Stomach (tissue), 9 donors: ENCODE results near the gene PGC. TPM values are rescaled to one million over a fixed set of nuclear protein-coding genes. Genes with fewer than 3 reads are reported as not detected.

ENCODE experiments used
- DNase-seq, 2 donors: peaks; one replicate each; pipeline versions ENCODE4 v3.0.0 to v3.0.0-alpha.2; 2013 to 2019
- H3K27ac ChIP-seq, 5 donors: fragments of 200-600 bp in 4 of 5; sonication (generic) in 4 of 5; one replicate each; pipeline ENCODE4 v1.5.1; 2013 to 2019; ENCODE audit warnings: mild to moderate bottlenecking in 1 of 5, moderate library complexity in 1 of 5
- H3K27me3 ChIP-seq, 3 donors: fragments of 200-600 bp; sonication (generic); one replicate each; pipeline ENCODE4 v1.5.1; 2017 to 2019; ENCODE audit warnings: mixed run types in 1 of 3
- H3K36me3 ChIP-seq, 4 donors: fragments of 200-600 bp; sonication (generic); 1 replicate in 3 of 4; 2 replicates in 1 of 4; pipeline ENCODE4 v1.5.1; 2016 to 2019
- H3K4me1 ChIP-seq, 4 donors: fragments of 200-600 bp; sonication (generic); one replicate each; pipeline ENCODE4 v1.5.1; 2016 to 2019
- H3K4me3 ChIP-seq, 4 donors: fragments of 200-600 bp; sonication (generic) in 3 of 4; one replicate each; pipeline ENCODE4 v1.5.1; 2016 to 2019; ENCODE audit warnings: mild to moderate bottlenecking in 1 of 4
- H3K9me3 ChIP-seq, 4 donors: fragments of 200-600 bp; sonication (generic); one replicate each; pipeline ENCODE4 v1.5.1; 2016 to 2019
- EP300 ChIP-seq: sonication (generic); formaldehyde crosslinking; IDR thresholded peaks from one replicate; pipeline ENCODE4 v1.6.1; 2017; ENCODE audit warnings: antibody characterized with exemption
- POLR2A ChIP-seq, 4 donors: fragments of 450-650 bp; IDR thresholded peaks; one replicate each; pipeline ENCODE4 v1.6.1; 2016; ENCODE audit warnings: antibody characterized with exemption in 4 of 4, control low read depth in 2 of 4, mild to moderate bottlenecking in 1 of 4, moderate library complexity in 1 of 4
- POLR2AphosphoS5 ChIP-seq, 3 donors: sonication (generic); formaldehyde crosslinking; IDR thresholded peaks; one replicate each; pipeline ENCODE4 v1.6.1; 2016; ENCODE audit warnings: antibody characterized with exemption in 3 of 3
- WGBS, 5 donors: extraction: QIAGEN DNeasy Blood & Tissue Kit in 3 of 5; methylation state at CpG; one replicate each; pipeline versions ENCODE4 v1.1.5 to v1.1.7; 2013 to 2018; 5-methylcytosine and 5-hydroxymethylcytosine counted together
- intact Hi-C: fragments of 100-400 bp; cut with DNase I; formaldehyde crosslinking; loops from one replicate; pipeline ENCODE4 v1.15.1; 2023; ENCODE audit warnings: low total_unique reads
- polyA plus RNA-seq, 3 donors: library from polyadenylated mRNA; stranded (reverse); fragments of 200-250 nt; gene quantifications; one replicate each; pipeline ENCODE4 v1.2.3, GENCODE V29; 2013
- total RNA-seq, 5 donors: library from RNA; depleted of rRNA; stranded (reverse); fragments of >200 nt; gene quantifications; one replicate each; pipeline versions ENCODE4 v1.1.0 to v1.2.3, GENCODE V29; 2014 to 2016
- TF ChIP-seq, protein P1 (sequence below), 7 experiments: fragments of 450-650 bp in 4 of 7; fragments of 200-600 bp in 3 of 7; sonication (generic) in 3 of 7; IDR thresholded peaks; one replicate each; pipeline ENCODE4 v1.5.1; 2016 to 2019; ENCODE audit warnings: antibody characterized with exemption in 7 of 7, control low read depth in 2 of 7, mild to moderate bottlenecking in 1 of 7
- donor health status: healthy with polysubstance abuse.
- donor health status: Bipolar disorder and iron deficiency.
- donor health status: healthy.

PGC gene
- total and polyA plus RNA-seq, 8 donors, result 101 to 48,206 (median 8,210) TPM

DNA sequence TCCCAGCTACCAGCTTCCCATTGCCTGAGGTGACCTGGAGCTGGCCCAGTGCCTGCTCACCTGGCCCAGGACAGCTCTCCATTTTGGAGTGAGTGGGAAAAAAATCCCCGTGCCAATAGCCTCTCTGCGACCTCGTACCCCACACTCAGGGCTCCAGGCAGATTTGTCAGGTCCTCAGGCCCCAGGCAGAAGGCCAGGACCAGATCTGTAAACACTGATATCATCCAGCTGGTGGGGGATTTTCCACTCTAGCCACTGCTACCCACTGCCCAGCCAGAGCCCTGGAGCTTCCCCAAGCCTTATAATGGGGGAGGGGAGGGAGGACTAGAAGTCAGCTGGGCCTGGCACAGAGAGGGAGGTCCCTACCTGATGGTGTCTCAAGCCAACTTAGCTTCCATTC is 1.3 kb upstream of the PGC start:
- Histone ChIP-seq H3K4me3 (no peak overlapping the region), H3K9me3 (no peaks in the 10 kb centered on the region), H3K4me1 (peaks cover 9 to 22% (median 16%) of the 10 kb centered on the region in 4 donors), H3K27me3 (no peaks in the 10 kb centered on the region), H3K36me3 (peaks cover 0 to 11% (median 0%) of the 10 kb centered on the region in 4 donors), H3K27ac (peak overlapping the region; percentile 72 to 82 (median 75))
- peak in 1 of 2 donors; percentile 91 for DNase-seq
- 15 to 43% (median 35%) methylated on average over 3 of the region's 3 CpGs for WGBS, 5 donors
- intact Hi-C loops, result no loop called here
- TF ChIP-seq POLR2A (IDR thresholded peaks at IDR 0.05), result no peak
- TF ChIP-seq POLR2AphosphoS5 (IDR thresholded peaks at IDR 0.05), result no peak
- TF ChIP-seq, protein P1, sequence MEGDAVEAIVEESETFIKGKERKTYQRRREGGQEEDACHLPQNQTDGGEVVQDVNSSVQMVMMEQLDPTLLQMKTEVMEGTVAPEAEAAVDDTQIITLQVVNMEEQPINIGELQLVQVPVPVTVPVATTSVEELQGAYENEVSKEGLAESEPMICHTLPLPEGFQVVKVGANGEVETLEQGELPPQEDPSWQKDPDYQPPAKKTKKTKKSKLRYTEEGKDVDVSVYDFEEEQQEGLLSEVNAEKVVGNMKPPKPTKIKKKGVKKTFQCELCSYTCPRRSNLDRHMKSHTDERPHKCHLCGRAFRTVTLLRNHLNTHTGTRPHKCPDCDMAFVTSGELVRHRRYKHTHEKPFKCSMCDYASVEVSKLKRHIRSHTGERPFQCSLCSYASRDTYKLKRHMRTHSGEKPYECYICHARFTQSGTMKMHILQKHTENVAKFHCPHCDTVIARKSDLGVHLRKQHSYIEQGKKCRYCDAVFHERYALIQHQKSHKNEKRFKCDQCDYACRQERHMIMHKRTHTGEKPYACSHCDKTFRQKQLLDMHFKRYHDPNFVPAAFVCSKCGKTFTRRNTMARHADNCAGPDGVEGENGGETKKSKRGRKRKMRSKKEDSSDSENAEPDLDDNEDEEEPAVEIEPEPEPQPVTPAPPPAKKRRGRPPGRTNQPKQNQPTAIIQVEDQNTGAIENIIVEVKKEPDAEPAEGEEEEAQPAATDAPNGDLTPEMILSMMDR (IDR thresholded peaks at IDR 0.05), result no peak
- no peak for TF ChIP-seq EP300

DNA sequence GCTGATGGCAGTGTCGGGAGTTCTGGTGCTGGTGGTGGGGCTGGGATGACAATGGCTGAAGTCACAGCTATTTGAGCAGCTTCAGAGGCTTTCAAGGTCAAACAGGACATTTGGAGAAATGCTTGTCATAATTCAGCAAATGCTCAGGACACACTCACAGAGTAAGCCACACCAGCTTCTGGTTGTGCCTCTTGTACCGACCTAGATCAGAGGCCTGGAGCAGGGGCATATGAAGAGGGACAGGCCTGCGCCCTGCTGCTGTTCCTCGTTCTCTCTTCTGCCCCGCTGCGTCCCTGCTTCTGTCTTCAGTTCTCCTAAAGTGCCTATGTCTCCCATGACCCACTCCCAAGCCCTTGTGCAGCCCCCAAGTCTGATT is 893 bp upstream of the PGC start:
- Histone ChIP-seq H3K9me3 (no peaks in the 10 kb centered on the region), H3K4me1 (peaks cover 9 to 27% (median 18%) of the 10 kb centered on the region in 4 donors), H3K27ac (peak overlapping the region; percentile 72 to 82 (median 75)), H3K4me3 (no peak overlapping the region), H3K27me3 (no peaks in the 10 kb centered on the region), H3K36me3 (peaks cover 0 to 16% (median 0%) of the 10 kb centered on the region in 4 donors)
- WGBS, 5 donors, result 56 to 80% (median 64%) methylated on average over 6 of the region's 6 CpGs
- DNase-seq, result no peak
- intact Hi-C loops, result no loop called here
- TF ChIP-seq EP300 (no peak), POLR2AphosphoS5 (IDR thresholded peaks at IDR 0.05) (no peak), POLR2A (IDR thresholded peaks at IDR 0.05) (no peak)
- TF ChIP-seq, protein P1 (IDR thresholded peaks at IDR 0.05), result no peak

DNA sequence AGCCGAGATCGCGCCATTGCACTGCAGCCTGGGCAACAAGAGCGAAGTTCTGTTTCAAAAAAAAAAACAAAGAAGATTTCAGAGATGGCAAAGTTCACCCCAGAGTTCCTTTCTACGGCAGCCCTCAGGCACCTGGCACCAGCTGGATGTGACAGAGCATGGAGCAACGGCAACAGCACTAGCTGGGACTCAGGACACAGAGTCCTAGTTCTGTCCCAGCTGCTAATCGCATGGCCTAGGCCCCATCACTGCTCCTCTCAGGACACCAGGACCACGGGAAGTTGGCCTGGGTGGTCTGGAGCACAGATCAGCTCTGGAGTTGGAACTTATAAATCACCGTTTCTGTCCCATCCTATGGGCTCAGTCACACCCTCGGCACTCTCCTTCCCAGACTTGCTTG is 1.1 kb downstream of the PGC start:
- TF ChIP-seq EP300, result no peak
- TF ChIP-seq, protein P1 (IDR thresholded peaks at IDR 0.05), result no peak
- peak in 2 of 3 donors; percentile 77 to 83 for TF ChIP-seq POLR2AphosphoS5 (IDR thresholded peaks at IDR 0.05)
- TF ChIP-seq POLR2A (IDR thresholded peaks at IDR 0.05), result peak in 1 of 4 donors; percentile 4
- Histone ChIP-seq H3K4me3 (peak overlapping the region; percentile 30 to 50 (median 46)), H3K36me3 (peaks cover 0 to 32% (median 4%) of the 10 kb centered on the region in 4 donors), H3K9me3 (no peaks in the 10 kb centered on the region), H3K4me1 (peaks cover 9 to 34% (median 28%) of the 10 kb centered on the region in 4 donors), H3K27ac (peak overlapping the region; percentile 58 to 81 (median 75)), H3K27me3 (no peaks in the 10 kb centered on the region)
- intact Hi-C loops, result no loop called here
- WGBS, 5 donors, result 36 to 53% (median 49%) methylated on average over 10 of the region's 10 CpGs
- no peak for DNase-seq

DNA sequence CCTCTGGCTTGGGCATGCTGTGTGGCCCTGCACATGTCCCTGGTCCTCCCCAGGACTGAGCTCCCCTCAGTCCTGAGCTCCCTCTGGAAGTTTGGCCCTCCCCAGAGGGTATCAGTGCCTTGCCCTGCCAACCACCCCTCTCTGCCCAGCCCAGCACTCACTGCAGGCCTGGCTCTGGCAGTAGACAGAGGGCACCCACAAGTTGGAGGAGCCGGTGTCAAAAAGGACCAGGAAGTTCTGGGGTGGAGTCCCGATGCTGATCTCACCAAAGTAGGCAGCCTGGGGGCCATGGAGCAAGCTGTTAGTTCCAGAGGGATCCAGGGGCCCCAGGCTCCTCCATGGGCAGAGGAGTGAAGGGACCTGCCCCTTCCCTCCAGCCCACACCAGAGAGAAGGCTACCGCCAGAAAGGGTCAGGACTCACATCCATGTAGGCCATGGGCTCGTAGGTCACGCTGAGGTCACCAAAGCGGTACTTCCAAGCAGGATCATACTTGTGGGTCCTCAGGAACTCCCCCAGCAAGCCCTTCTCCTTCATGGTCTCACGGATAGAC is 2.9 kb downstream of the PGC start:
- no peaks in the 10 kb centered on the region for H3K27me3 ChIP-seq
- TF ChIP-seq POLR2A (IDR thresholded peaks at IDR 0.05), result peak in 1 of 4 donors; percentile 51
- TF ChIP-seq, protein P1 (IDR thresholded peaks at IDR 0.05), result no peak
- peak in 2 of 3 donors; percentile 84 to 89 for TF ChIP-seq POLR2AphosphoS5 (IDR thresholded peaks at IDR 0.05)
- H3K36me3 ChIP-seq, result peaks cover 0 to 43% (median 4%) of the 10 kb centered on the region in 4 donors
- peaks cover 9 to 45% (median 26%) of the 10 kb centered on the region in 4 donors for H3K4me1 ChIP-seq
- peak in 1 of 2 donors; percentile 48 for DNase-seq
- WGBS, 5 donors, result 34 to 66% (median 61%) methylated on average over 7 of the region's 7 CpGs
- peak overlapping the region; percentile 53 to 81 (median 75) for H3K27ac ChIP-seq
- intact Hi-C loops, result no loop called here
- peak overlapping the region; percentile 30 to 50 (median 46) for H3K4me3 ChIP-seq
- no peaks in the 10 kb centered on the region for H3K9me3 ChIP-seq
